DND-41 (cell line): Measurements from ENCODE around the gene PTCD2.

Source experiments
- CTCF ChIP-seq: IDR thresholded peaks from 2 replicates; pipeline ENCODE4 v1.5.1; 2012; ENCODE audit warnings: borderline replicate concordance, low read length, moderate library complexity, mild to moderate bottlenecking; ENCODE audit not compliant: poor library complexity, severe bottlenecking; ENCODE audit errors: extremely low read depth
- EZH2 ChIP-seq: IDR thresholded peaks from 3 replicates; pipeline ENCODE4 v1.6.1; 2012; ENCODE audit warnings: borderline replicate concordance, low read depth, mild to moderate bottlenecking, moderate library complexity, low read length, inconsistent platforms; ENCODE audit not compliant: severe bottlenecking

- TF ChIP-seq CTCF = no peak
- TF ChIP-seq EZH2 = no peak
Observed at GRCh38 chr5:72313141-72313540, 7.0 kb upstream of the PTCD2 start.
